NCI-H146 (cell line): ENCODE data around the gene REEP3.
"Not testable (repeated sequence)": the region's sequence is repeated elsewhere in the genome, so short reads cannot be mapped to it uniquely, and the experiment has no call there.

Source experiments
- DNase-seq: peaks from one replicate; lab custom pipeline; 2025; lab: John Stamatoyannopoulos, UW

The REEP3 gene

GRCh38 chr10:63630085-63630930, 109.1 kb downstream of the REEP3 start:
- DNase-seq: peak; percentile 84

GRCh38 chr10:63630931-63631680, 109.9 kb downstream of the REEP3 start:
- DNase-seq: no peak

GRCh38 chr10:63631991-63632390, 110.8 kb downstream of the REEP3 start:
- no peak for DNase-seq

- peak; percentile 35 for DNase-seq
Observed at GRCh38 chr10:63633677-63634487, 112.7 kb downstream of the REEP3 start.

- DNase-seq: no peak
Observed at GRCh38 chr10:63634488-63635065, 113.4 kb downstream of the REEP3 start.

- no peak for DNase-seq
Observed at GRCh38 chr10:63636812-63637211, 115.6 kb downstream of the REEP3 start.

GRCh38 chr10:63637901-63638327, 116.7 kb downstream of the REEP3 start:
- DNase-seq: peak; percentile 15

- no peak for DNase-seq
Observed at GRCh38 chr10:63641366-63641765, 120.2 kb downstream of the REEP3 start.

GRCh38 chr10:63641799-63642198, 120.6 kb downstream of the REEP3 start:
- DNase-seq: no peak

GRCh38 chr10:63642808-63643207, 121.6 kb downstream of the REEP3 start:
- DNase-seq: no peak

GRCh38 chr10:63644418-63645142, 123.4 kb downstream of the REEP3 start:
- DNase-seq: no peak

GRCh38 chr10:63645195-63645594, 124.0 kb downstream of the REEP3 start:
- no peak for DNase-seq

GRCh38 chr10:63646491-63646890, 125.3 kb downstream of the REEP3 start:
- no peak for DNase-seq

- no peak for DNase-seq
Observed at GRCh38 chr10:63651864-63652263, 130.7 kb downstream of the REEP3 start.

GRCh38 chr10:63653747-63654146, 132.5 kb downstream of the REEP3 start:
- no peak for DNase-seq

- no peak for DNase-seq
Observed at GRCh38 chr10:63657761-63658160, 136.6 kb downstream of the REEP3 start.

GRCh38 chr10:63660941-63661340, 139.7 kb downstream of the REEP3 start:
- not testable (repeated sequence) for DNase-seq

GRCh38 chr10:63661347-63661746, 140.1 kb downstream of the REEP3 start:
- DNase-seq: no peak

GRCh38 chr10:63664341-63664885, 143.2 kb downstream of the REEP3 start:
- DNase-seq: peak; percentile 77

- DNase-seq: peak; percentile 79
Observed at GRCh38 chr10:63665006-63665580, 143.9 kb downstream of the REEP3 start.
